ENCODE measurements around the gene LDAF1.

DNA sequence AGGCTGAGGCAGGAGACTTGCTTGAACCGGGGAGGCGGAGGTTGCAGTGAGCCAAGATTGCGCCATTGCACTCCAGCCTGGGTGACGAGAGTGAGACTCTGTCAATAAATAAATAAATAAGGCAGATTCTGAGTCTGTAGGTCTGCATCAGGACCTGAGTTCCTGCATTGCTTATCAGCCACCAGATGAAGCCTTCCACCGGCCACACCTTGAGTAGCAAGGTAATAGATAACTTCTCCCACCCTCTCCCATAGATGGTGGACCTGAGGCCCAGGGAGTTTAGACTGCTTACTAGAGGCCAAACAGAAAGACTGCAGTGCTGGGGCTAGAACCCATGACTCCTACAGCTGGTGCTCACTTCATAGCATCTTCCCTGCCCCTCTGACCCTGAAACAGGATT lies 30.8 kb downstream of the LDAF1 start:
- TF ChIP-seq, protein P1, sequence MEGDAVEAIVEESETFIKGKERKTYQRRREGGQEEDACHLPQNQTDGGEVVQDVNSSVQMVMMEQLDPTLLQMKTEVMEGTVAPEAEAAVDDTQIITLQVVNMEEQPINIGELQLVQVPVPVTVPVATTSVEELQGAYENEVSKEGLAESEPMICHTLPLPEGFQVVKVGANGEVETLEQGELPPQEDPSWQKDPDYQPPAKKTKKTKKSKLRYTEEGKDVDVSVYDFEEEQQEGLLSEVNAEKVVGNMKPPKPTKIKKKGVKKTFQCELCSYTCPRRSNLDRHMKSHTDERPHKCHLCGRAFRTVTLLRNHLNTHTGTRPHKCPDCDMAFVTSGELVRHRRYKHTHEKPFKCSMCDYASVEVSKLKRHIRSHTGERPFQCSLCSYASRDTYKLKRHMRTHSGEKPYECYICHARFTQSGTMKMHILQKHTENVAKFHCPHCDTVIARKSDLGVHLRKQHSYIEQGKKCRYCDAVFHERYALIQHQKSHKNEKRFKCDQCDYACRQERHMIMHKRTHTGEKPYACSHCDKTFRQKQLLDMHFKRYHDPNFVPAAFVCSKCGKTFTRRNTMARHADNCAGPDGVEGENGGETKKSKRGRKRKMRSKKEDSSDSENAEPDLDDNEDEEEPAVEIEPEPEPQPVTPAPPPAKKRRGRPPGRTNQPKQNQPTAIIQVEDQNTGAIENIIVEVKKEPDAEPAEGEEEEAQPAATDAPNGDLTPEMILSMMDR (IDR thresholded peaks at IDR 0.05): no peak
- TF ChIP-seq POLR2A (IDR thresholded peaks at IDR 0.05): no peak
